NCI-H146 treated with DMSO at 0.1 percent for 48 hours (cell line): ENCODE data around the gene ZNF235.
"Not testable (repeated sequence)": the region's sequence is repeated elsewhere in the genome, so short reads cannot be mapped to it uniquely, and the experiment has no call there.

Experiments used
- DNase-seq: peaks from one replicate; lab custom pipeline; 2025; ENCODE audit not compliant: unreplicated experiment; lab: John Stamatoyannopoulos, UW

Gene ZNF235

DNA sequence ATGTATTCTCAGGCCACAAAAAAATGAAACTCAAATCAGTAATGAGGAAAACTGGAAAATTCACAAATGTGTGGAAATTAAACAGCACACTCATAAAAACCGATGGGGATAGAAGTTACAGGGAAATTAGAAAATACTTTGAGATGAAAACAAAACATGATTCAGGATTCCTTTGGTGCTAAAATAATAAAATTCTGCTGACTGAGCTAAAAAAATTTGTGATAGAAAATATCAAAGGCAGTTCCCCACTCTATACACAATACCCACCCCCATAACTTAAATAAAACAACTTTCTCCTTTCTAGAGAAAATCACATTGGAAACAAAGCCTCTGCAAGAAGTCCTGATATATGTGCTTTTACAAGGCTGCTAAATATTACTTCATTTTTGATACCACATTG, 46.7 kb downstream of the ZNF235 start:
- no peak for DNase-seq

DNA sequence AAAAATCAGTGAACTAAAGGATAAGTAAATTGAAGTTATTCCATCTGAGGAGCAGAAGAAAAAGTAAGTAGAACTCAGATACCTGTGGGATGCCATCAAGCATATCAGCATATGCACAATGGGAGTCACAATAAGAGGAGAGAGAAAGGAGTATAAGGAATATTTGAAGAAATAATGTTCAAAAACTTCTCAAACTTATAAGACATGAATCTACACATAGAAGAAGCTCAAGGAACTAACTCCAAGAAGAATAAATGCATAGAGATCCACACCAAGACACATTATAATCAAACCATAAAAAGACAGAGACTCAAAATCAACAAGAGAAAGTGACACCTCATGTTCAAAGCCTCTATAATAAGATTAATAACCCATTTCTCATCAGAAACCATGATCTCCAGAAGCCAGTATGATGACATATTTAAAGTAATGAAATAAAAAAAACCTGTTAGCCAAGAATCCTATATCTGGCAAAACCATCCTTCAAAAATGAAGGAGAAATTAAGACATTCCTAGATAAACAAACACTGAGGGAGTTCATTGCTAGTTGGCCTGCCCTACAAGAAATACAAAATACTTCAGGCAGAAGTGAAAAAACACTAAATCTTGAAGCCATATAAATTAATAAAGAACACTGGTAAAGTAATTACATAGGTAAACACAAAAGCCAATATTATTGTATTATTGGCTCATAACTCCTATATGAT, 49.0 kb downstream of the ZNF235 start:
- no peak for DNase-seq

DNA sequence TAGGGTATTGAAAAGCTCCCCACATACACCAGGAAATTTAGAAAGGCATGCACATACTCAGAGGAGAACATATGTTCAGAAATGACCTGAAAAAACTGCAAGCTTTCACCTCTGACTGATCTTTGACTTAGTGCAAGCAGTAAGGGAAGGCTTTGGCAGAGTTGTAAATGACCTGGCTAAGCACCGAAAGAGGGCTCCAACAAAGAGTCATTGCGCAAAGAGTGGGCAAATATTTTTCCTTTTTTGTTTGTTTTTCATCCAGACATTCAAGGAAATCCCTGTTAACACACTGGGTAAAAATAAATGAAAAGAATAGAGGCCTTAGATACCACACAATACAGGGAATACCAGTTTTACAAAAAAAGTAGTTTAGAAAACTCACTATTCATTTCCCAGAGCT, 50.3 kb downstream of the ZNF235 start:
- no peak for DNase-seq

DNA sequence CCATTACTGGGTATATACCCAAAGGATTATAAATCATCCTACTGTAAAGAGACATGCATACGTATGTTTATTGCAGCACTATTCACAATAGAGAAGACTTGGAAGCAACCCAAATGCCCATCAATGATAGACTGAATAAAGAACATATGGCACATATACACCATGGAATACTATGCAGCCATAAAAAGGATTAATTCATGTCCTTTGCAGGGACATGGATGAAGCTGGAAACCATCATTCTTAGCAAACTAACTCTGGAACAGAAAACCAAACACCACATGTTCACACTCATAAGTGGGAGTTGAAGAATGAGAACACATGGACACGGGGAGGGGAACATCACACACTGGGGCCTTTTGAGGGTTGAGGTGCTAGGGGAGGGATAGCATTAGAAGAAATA, 51.4 kb downstream of the ZNF235 start:
- DNase-seq, result not testable (repeated sequence)

DNA sequence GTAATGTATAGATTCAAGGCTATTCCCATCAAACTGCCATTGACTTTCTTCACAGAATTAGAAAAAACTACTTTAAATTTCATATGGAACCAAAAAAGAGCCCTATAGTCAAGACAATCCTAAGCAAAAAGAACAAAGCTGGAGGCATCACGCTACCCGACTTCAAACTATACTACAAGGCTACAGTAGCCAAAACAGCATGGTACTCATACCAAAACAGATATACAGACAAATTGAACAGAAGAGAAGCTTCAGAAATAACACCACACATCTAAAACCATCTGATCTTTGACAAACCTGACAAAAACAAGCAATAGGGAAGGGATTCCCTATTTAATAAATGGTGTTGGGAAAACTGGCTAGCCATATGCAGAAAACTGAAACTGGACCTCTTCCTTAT, 52.5 kb downstream of the ZNF235 start:
- not testable (repeated sequence) for DNase-seq

DNA sequence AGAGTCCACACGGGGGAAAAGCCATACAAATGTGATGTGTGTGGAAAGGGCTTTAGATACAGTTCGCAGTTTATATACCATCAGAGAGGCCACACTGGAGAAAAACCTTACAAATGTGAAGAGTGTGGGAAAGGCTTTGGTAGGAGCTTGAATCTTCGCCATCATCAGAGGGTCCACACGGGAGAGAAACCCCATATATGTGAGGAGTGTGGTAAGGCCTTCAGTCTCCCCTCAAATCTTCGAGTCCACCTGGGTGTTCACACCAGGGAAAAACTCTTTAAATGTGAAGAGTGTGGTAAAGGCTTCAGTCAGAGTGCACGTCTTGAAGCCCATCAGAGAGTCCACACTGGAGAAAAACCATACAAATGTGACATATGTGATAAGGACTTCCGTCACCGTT, 68.4 kb downstream of the ZNF235 start:
- DNase-seq, result no peak
